ENCODE results near the gene MFSD12. TPM values are rescaled to one million over a fixed set of nuclear protein-coding genes. Genes with fewer than 3 reads are reported as not detected.

Gene MFSD12
- total and polyA plus RNA-seq, 2 donors (not counting 3 experiments of a cell fraction or from before 2014, with no cell fraction given) = 51.7 to 78.9 TPM

GRCh38 chr19:3606174-3606689, 48.8 kb upstream of the MFSD12 start:
- no TSS peak for BruUV-seq (replicated peaks)
- H3K4me2 ChIP-seq (ENCODE audit: insufficient read depth, low read length) = peak overlapping the region; percentile 53
- no peaks in the 10 kb centered on the region for H3K9me3 ChIP-seq (replicated peaks; ENCODE audit: control insufficient read depth, insufficient read depth, low read length)
- TF ChIP-seq EZH2 (IDR thresholded peaks at IDR 0.05; ENCODE audit: borderline replicate concordance, low read depth, low read length, severe bottlenecking) (no peak), GATA2 (IDR thresholded peaks at IDR 0.05; ENCODE audit: insufficient read depth, insufficient read length, low read depth, low read length) (no peak), CTCF (IDR thresholded peaks at IDR 0.05; ENCODE audit: extremely low read depth in 1 of 2, insufficient read depth in 1 of 2, low read depth in 1 of 2, low read length in 2 of 2) (no peak), POLR2A (IDR thresholded peaks at IDR 0.05; ENCODE audit: low read depth, low read length) (no peak), JUN (IDR thresholded peaks at IDR 0.05; ENCODE audit: borderline replicate concordance, insufficient read depth, insufficient read length, low read depth) (no peak), FOS (IDR thresholded peaks at IDR 0.05; ENCODE audit: borderline replicate concordance, insufficient read depth, low read length) (no peak)
- peak overlapping the region; percentile 81 for H2AFZ ChIP-seq (ENCODE audit: low read depth, low read length)
- H4K20me1 ChIP-seq (replicated peaks; ENCODE audit: control insufficient read depth, extremely low read depth, insufficient read depth, low read length) = no peaks in the 10 kb centered on the region
- H3K9ac ChIP-seq (replicated peaks; ENCODE audit: extremely low read depth, insufficient read depth, low read length) = no peak overlapping the region
- peaks cover 23% of the 10 kb centered on the region for H3K4me1 ChIP-seq (ENCODE audit: control insufficient read depth, extremely low read depth, insufficient read depth, low read length)
- no peak overlapping the region for H3K27ac ChIP-seq (ENCODE audit: insufficient read depth, low read depth, low read length)
- POLR2A ChIA-PET = no interaction called here
- dilution Hi-C loops (cut with MboI; ENCODE audit: extremely low pct_ligation_motif_present, low sequenced_read_pairs) = no loop called here
- no peaks in the 10 kb centered on the region for H3K27me3 ChIP-seq (ENCODE audit: control insufficient read depth in 2 of 2, insufficient read depth in 2 of 2, low read length in 2 of 2)
- no peaks in the 10 kb centered on the region for H3K36me3 ChIP-seq (ENCODE audit: control insufficient read depth in 2 of 2, extremely low read depth in 1 of 2, insufficient read depth in 2 of 2, low read length in 2 of 2)
- H3K79me2 ChIP-seq (ENCODE audit: control insufficient read depth, insufficient read depth, low read length) = no peaks in the 10 kb centered on the region
- peak overlapping the region; percentile 39 to 40 (median 39) for H3K4me3 ChIP-seq (replicated peaks in 1 of 3; ENCODE audit: insufficient read depth in 1 of 3, low read depth in 1 of 3, low read length in 3 of 3)
- DNase-seq (ENCODE audit: low read depth, low spot score) (no peak), FAIRE-seq (no peak)
- CTCF ChIA-PET = interaction anchor here (1.0 to 2.3 kb wide), 2 partner anchors 12 to 29 kb away, joined by 3 to 6 read pairs; no protein-coding TSS in a partner anchor
- H3K9me1 ChIP-seq (replicated peaks; ENCODE audit: control insufficient read depth, extremely low read depth, insufficient read depth, low read length) = no peaks in the 10 kb centered on the region
- intact Hi-C loops (cut with micrococcal nuclease) = loop anchor here (2.0 to 5.0 kb wide), 2 partner anchors 21 to 34 kb away; partner anchors contain the start of genes GIPC3 and HMG20B

Data from endothelial cell of umbilical vein (primary cell).